HUES48 (cell line): ENCODE results near the gene PHACTR1.

Experiments used
- H3K27ac ChIP-seq: one replicate; pipeline ENCODE4 v1.7.0; 2013; ENCODE audit warnings: low read depth, low read length, inconsistent platforms
- H3K27me3 ChIP-seq: 2 replicates; pipeline ENCODE4 v1.6.1; 2013; ENCODE audit warnings: mild to moderate bottlenecking, low read length; ENCODE audit not compliant: control insufficient read depth, insufficient read depth
- H3K36me3 ChIP-seq: 2 replicates; pipeline ENCODE4 v1.6.1; 2013; ENCODE audit warnings: low read length; ENCODE audit not compliant: control insufficient read depth, insufficient read depth
- H3K4me1 ChIP-seq: 2 replicates; pipeline ENCODE4 v1.6.1; 2013; ENCODE audit warnings: mild to moderate bottlenecking, low read length; ENCODE audit not compliant: control insufficient read depth, insufficient read depth
- H3K4me3 ChIP-seq: 2 replicates; pipeline ENCODE4 v1.5.1; 2013; ENCODE audit warnings: mild to moderate bottlenecking, low read depth, low read length
- H3K9ac ChIP-seq: 2 replicates; pipeline ENCODE4 v1.6.1; 2013; ENCODE audit warnings: mild to moderate bottlenecking, low read depth, low read length, moderate library complexity
- H3K9me3 ChIP-seq: 2 replicates; pipeline ENCODE4 v1.6.1; 2013; ENCODE audit warnings: low read length; ENCODE audit not compliant: control insufficient read depth, insufficient read depth

Gene PHACTR1

DNA sequence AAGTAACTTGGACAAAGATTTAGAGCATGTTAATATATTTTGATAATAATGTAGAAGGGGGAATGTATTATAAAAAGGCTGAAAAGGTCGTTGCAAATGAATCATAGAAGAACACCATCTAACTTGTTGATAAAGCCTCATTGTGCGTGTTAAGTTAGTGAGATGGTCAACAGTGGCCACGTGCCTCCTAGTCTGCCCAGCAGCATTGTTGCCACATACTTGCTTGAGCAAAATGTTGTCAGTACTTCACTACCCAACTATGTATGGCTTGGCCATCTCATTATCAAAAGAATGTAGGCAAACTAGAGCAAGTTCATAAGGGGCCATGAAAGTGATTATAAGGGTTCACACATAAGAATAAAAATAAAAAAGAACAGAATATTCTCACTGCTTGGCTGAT lies 84.6 kb downstream of the PHACTR1 start:
- H3K9me3 ChIP-seq = no peaks in the 10 kb centered on the region
- no peaks in the 10 kb centered on the region for H3K4me1 ChIP-seq
- no peaks in the 10 kb centered on the region for H3K36me3 ChIP-seq
- no peak overlapping the region for H3K9ac ChIP-seq
- no peaks in the 10 kb centered on the region for H3K27me3 ChIP-seq
- no peak overlapping the region for H3K27ac ChIP-seq
- no peak overlapping the region for H3K4me3 ChIP-seq

DNA sequence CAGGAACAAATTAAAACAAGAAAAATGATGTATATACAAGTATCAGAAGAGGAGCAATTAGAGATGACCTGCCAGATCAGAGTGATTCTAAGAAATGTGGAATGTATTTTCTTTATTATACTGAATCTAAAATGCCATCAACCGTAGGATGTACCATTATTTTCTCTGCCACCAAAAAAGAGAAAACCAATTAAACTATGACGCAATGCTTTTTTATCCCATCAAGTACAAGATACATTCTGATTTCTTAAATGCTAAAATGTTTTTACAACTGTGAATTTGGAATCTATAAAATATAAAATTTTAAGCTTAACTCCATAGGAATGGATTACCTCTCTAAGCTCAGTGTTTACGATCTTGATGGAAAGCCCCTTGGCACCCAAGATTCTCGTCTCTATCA lies 85.9 kb downstream of the PHACTR1 start:
- H3K27me3 ChIP-seq = no peaks in the 10 kb centered on the region
- H3K4me3 ChIP-seq = no peak overlapping the region
- H3K9ac ChIP-seq = no peak overlapping the region
- H3K27ac ChIP-seq = no peak overlapping the region
- H3K9me3 ChIP-seq = no peaks in the 10 kb centered on the region
- H3K4me1 ChIP-seq = no peaks in the 10 kb centered on the region
- no peaks in the 10 kb centered on the region for H3K36me3 ChIP-seq

DNA sequence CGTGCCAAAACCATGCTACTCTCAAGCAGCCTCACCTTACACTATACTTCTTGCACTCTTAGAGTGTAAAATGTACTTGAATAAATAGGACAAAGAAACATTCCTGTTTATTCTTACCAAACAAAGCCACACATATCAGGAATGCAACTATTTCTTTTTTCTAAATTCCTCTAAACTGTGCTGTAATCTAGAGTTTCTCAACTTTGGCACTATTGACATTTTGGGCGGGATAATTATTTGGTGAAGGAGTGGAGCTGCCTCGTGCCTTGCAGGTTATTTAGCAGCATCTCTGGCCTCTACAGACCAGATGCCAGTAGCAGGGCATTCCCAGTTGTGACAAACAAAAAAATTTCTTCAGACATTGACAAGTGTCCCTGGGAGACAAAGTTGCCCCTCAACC lies 86.9 kb downstream of the PHACTR1 start:
- Histone ChIP-seq H3K27ac (no peak overlapping the region), H3K4me1 (no peaks in the 10 kb centered on the region), H3K27me3 (no peaks in the 10 kb centered on the region), H3K9ac (no peak overlapping the region), H3K36me3 (no peaks in the 10 kb centered on the region), H3K4me3 (no peak overlapping the region), H3K9me3 (no peaks in the 10 kb centered on the region)

DNA sequence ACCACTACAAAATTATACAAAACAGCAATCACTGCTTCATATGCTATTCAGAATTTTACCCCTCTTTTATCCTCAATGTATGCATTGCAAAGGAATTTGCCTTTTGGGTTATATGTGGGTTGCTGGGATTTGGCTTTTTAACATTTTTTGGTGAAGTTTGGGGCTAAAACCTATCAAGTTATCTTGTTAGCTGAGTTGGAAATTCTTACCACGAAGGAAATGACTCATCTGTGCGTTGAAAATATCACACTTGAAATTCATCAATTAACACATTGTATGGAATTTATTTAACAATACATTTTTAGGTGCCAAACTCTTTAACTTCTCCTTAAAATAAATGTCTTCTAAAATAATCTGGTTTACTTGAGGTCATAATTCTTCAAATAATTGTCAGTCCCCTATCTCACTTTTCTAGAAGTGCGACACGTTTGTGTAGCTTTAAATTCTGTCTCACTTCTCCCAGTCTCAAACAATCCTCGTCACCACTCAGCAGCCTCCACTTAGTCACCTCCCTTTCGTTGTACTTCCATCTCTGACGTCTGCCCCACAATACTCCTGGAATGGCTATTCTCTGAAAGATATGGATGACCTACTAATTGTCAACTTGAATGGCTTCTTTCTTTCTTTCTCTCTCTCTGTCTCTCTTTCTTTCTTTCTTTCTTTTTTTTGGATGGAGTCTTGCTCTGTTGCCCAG lies 88.5 kb downstream of the PHACTR1 start:
- Histone ChIP-seq H3K9me3 (no peaks in the 10 kb centered on the region), H3K27me3 (no peaks in the 10 kb centered on the region), H3K4me3 (no peak overlapping the region), H3K36me3 (no peaks in the 10 kb centered on the region), H3K9ac (no peak overlapping the region), H3K27ac (no peak overlapping the region), H3K4me1 (no peaks in the 10 kb centered on the region)

DNA sequence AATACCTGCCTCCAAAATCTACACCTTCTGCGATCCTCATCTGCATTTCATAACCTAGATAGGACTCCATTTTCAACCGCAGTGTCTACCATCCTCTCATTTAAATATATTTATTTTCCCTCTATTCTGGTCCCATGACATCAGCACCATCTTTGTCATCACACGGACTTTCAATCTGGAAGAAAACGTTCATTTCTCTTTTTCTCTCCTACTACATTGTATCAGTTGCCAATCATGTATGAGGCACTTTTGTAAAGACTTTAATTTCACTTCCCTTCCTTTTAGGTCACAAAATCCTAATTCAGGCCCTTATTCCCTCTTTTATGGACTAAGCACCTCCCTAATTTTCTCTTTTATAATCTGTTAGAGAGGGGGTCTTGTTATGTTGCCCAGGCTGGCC lies 89.6 kb downstream of the PHACTR1 start:
- no peak overlapping the region for H3K4me3 ChIP-seq
- H3K4me1 ChIP-seq = no peaks in the 10 kb centered on the region
- H3K9me3 ChIP-seq = no peaks in the 10 kb centered on the region
- H3K36me3 ChIP-seq = no peaks in the 10 kb centered on the region
- no peak overlapping the region for H3K9ac ChIP-seq
- no peaks in the 10 kb centered on the region for H3K27me3 ChIP-seq
- no peak overlapping the region for H3K27ac ChIP-seq

DNA sequence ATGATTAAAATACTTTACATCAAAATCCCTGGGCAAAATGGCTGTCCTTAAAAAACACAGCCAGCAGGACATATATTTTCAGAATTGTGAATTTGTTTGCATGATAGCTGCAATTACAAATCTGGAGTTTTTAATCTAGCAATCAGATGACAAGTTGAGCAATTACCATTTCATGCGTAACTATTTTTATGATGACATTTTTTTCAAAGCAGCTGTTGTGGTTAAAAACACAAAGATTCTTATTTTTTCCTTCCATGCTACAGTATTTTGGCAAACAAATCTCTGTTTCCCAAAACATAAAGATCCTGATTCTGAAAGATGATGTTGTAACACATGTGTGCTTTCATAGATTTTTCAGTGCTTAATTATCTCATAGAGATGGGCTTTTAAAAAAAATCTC lies 90.2 kb downstream of the PHACTR1 start:
- no peak overlapping the region for H3K27ac ChIP-seq

DNA sequence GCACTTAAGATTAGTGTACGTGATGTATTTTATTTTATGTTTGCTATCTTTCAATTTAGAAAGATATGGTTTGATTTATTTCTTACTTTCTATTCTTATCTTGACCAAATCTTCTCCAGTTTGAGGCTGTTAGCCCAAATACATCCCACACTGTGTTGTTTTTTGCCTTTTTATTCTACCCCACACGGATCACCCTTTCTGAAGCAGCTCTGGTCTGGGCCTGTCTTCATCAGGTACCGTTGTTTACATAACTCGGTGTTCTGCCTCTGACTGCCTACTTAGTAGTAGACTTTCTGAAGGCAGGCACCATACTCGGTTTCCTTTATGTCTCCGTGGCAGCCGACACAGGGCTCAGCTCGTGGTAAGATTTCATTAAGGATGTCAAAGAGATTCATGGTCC lies 95.0 kb downstream of the PHACTR1 start:
- Histone ChIP-seq H3K27ac (no peak overlapping the region), H3K4me3 (no peak overlapping the region), H3K4me1 (no peaks in the 10 kb centered on the region; the same call in 1 of the 2 replicates), H3K36me3 (no peaks in the 10 kb centered on the region), H3K27me3 (no peaks in the 10 kb centered on the region), H3K9ac (no peak overlapping the region), H3K9me3 (no peaks in the 10 kb centered on the region)

More for the DNA sequence above, 90.2 kb downstream of the PHACTR1 start:
- no peaks in the 10 kb centered on the region for H3K4me1 ChIP-seq
- H3K27me3 ChIP-seq = no peaks in the 10 kb centered on the region
- no peaks in the 10 kb centered on the region for H3K9me3 ChIP-seq
- H3K36me3 ChIP-seq = no peaks in the 10 kb centered on the region
- no peak overlapping the region for H3K4me3 ChIP-seq
- H3K9ac ChIP-seq = no peak overlapping the region

DNA sequence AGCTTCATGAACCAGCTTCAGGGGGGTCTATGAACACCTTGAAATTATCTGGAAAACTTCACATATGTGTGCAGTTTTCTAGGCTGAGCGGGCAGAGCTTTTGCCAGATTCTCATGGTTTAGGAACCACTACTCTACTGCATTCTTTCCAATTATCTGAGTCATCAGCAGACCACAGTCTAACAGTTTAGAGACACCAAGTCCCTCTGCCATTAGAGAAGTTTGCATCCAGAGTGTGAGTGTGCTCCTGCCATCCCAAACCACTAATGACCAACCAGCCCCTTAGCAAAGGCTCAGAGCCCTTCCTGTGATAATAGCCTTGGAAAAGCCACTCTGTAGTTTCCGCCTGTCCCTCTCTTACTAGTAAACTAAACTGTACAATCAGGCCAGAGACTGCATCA lies 96.8 kb downstream of the PHACTR1 start:
- H3K9ac ChIP-seq = no peak overlapping the region
- no peaks in the 10 kb centered on the region; the same call in 1 of the 2 replicates for H3K4me1 ChIP-seq
- no peak overlapping the region for H3K4me3 ChIP-seq
- no peaks in the 10 kb centered on the region for H3K36me3 ChIP-seq
- no peak overlapping the region for H3K27ac ChIP-seq
- H3K9me3 ChIP-seq = no peaks in the 10 kb centered on the region
- no peaks in the 10 kb centered on the region for H3K27me3 ChIP-seq

DNA sequence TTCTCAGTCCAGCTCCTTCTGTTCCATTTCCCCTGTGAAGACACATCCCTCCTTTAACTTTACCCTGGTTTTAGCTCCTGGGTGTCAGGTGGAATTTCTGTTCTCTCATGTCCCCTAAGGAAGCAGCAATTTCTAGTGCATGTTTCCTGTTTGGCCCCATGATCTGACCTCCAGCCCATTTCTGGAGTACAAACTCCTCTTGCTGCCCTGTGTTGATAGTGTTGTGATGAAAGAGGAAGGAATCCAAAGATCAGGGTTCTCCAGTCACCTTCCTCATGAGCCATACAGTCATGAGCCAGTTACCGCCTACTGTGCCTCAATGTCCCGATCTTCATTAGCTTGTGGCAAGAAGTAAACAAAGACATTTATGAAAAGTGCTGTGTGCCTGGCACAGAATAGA lies 97.4 kb downstream of the PHACTR1 start:
- Histone ChIP-seq H3K4me1 (no peaks in the 10 kb centered on the region; the same call in 1 of the 2 replicates), H3K27ac (no peak overlapping the region), H3K9me3 (no peaks in the 10 kb centered on the region), H3K4me3 (no peak overlapping the region), H3K27me3 (no peaks in the 10 kb centered on the region), H3K9ac (no peak overlapping the region), H3K36me3 (no peaks in the 10 kb centered on the region)

DNA sequence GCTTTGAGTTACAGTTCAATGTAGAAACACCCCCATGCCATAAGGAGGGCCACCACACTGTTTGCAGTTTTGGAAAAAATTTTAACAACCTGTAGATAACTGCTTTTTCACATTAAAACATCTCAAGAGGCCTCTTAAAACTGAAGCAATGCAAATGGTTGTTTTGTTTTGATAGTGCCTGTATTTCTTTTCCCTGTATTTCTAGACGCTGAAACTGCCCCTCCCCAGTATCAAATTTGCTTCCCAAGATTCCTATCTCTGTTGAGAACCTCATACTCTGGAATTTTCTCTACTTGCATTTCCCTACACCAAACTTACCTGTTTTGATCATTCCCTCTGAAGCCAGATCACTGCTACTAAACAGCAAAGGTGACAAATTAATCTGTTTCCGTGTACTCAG lies 98.5 kb downstream of the PHACTR1 start:
- no peaks in the 10 kb centered on the region; the same call in 1 of the 2 replicates for H3K4me1 ChIP-seq
- H3K27me3 ChIP-seq = no peaks in the 10 kb centered on the region
- H3K9ac ChIP-seq = no peak overlapping the region
- H3K36me3 ChIP-seq = no peaks in the 10 kb centered on the region
- no peaks in the 10 kb centered on the region for H3K9me3 ChIP-seq
- H3K27ac ChIP-seq = no peak overlapping the region
- no peak overlapping the region for H3K4me3 ChIP-seq

DNA sequence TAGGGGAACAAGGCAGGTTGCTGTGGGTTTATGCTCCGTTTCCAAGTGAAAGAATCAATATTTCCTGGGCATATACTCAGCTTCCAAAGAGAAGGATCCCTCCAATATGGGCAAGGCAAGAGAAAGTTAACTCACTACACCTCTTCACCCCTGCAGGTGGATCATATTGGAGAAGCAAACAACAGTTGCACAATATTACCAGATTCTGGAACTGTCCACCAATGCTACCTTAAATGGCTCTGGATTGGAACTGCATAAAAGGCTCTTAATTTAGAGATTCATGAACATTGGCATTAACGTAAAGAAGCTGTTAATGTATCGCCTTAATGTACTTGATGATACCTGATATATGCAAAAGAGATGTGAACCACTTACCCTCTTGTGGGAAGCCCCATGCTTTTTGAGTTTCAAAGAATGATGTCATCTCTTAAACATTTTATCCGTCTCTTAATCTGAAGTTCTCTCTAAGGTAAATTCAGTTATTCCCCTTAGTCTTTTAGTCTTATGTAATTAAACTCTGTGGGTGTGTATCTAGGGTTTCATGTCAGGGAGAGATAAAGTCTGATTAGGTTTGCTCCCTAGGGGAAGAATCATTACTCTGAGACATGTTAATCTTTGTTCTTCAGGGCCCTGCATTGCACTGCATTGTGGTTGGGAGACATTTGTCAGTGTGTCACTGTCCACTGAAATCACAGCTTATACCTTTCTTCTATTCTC lies 99.5 kb downstream of the PHACTR1 start:
- Histone ChIP-seq H3K9me3 (no peaks in the 10 kb centered on the region), H3K4me1 (no peaks in the 10 kb centered on the region; the same call in 1 of the 2 replicates), H3K9ac (no peak overlapping the region), H3K27me3 (no peaks in the 10 kb centered on the region), H3K27ac (no peak overlapping the region), H3K4me3 (no peak overlapping the region), H3K36me3 (no peaks in the 10 kb centered on the region)
